SH-SY5Y (cell line): Measurements from ENCODE around the gene GMPPB.

ENCODE experiments used
- GATA2 ChIP-seq: IDR thresholded peaks from 2 replicates; pipeline ENCODE4 v1.6.1; 2011; ENCODE audit warnings: mild to moderate bottlenecking, low read depth, low read length
- GATA3 ChIP-seq: IDR thresholded peaks from 2 replicates; pipeline ENCODE4 v1.6.1; 2011; ENCODE audit warnings: low read depth, mild to moderate bottlenecking, low read length, moderate library complexity

GRCh38 chr3:49701388-49702077, 22.2 kb downstream of the GMPPB start:
- TF ChIP-seq GATA2 (no peak), GATA3 (no peak)
